H9 (cell line): ENCODE measurements around the gene CMTM7. TPM values are rescaled to one million over a fixed set of nuclear protein-coding genes. Genes with fewer than 3 reads are reported as not detected.

Experiments
- DNase-seq: peaks from one replicate; pipeline ENCODE4 v3.0.0-alpha.2; 2017
- H2AFZ ChIP-seq: one replicate; pipeline ENCODE4 v1.6.1; 2013; ENCODE audit warnings: mild to moderate bottlenecking, low read length, control low read depth, moderate library complexity
- H2AK5ac ChIP-seq: 2 replicates; pipeline ENCODE4 v1.6.1; 2013; ENCODE audit warnings: low read length, control low read depth, mixed read lengths; ENCODE audit not compliant: insufficient read length
- H2BK120ac ChIP-seq: one replicate; pipeline ENCODE4 v1.6.1; 2013; ENCODE audit warnings: low read depth, mild to moderate bottlenecking, low read length, control low read depth, inconsistent platforms; ENCODE audit not compliant: poor library complexity, severe bottlenecking
- H2BK12ac ChIP-seq: 2 replicates; pipeline ENCODE4 v1.6.1; 2013; ENCODE audit warnings: low read length, control low read depth, mixed read lengths, low read depth; ENCODE audit not compliant: insufficient read length
- H2BK15ac ChIP-seq: 2 replicates; pipeline ENCODE4 v1.6.1; 2013; ENCODE audit warnings: low read depth, low read length, control low read depth
- H2BK20ac ChIP-seq: one replicate; pipeline ENCODE4 v1.6.1; 2013; ENCODE audit warnings: low read depth, mild to moderate bottlenecking, low read length, control low read depth, inconsistent platforms; ENCODE audit not compliant: poor library complexity, severe bottlenecking
- H2BK5ac ChIP-seq: 2 replicates; pipeline ENCODE4 v1.6.1; 2013; ENCODE audit warnings: low read length, control low read depth, mixed read lengths; ENCODE audit not compliant: insufficient read length
- H3K14ac ChIP-seq: 2 replicates; pipeline ENCODE4 v1.6.1; 2013; ENCODE audit warnings: low read length, control low read depth; ENCODE audit not compliant: insufficient read depth
- H3K18ac ChIP-seq: 2 replicates; pipeline ENCODE4 v1.6.1; 2013; ENCODE audit warnings: low read depth, mild to moderate bottlenecking, mixed read lengths, low read length, control low read depth; ENCODE audit not compliant: insufficient read length
- H3K23ac ChIP-seq: 2 replicates; pipeline ENCODE4 v1.6.1; 2013; ENCODE audit warnings: low read length, control low read depth, mixed read lengths, low read depth; ENCODE audit not compliant: insufficient read length
- H3K23me2 ChIP-seq: 2 replicates; pipeline ENCODE4 v1.6.1; 2013; ENCODE audit warnings: low read depth, mild to moderate bottlenecking, mixed read lengths, low read length, control low read depth; ENCODE audit not compliant: insufficient read length, poor library complexity, severe bottlenecking
- H3K27ac ChIP-seq: 2 replicates; pipeline ENCODE4 v1.5.1; 2013; ENCODE audit warnings: low read length, control low read depth, mixed read lengths, low read depth; ENCODE audit not compliant: insufficient read length
- H3K27me3 ChIP-seq: 2 replicates; pipeline ENCODE4 v1.6.1; 2013; ENCODE audit warnings: low read length, control low read depth, inconsistent platforms; ENCODE audit not compliant: insufficient read depth
- H3K4ac ChIP-seq: 2 replicates; pipeline ENCODE4 v1.6.1; 2013; ENCODE audit warnings: low read depth, mild to moderate bottlenecking, control low read depth, inconsistent platforms, low read length, moderate library complexity
- H3K4me1 ChIP-seq: 2 replicates; pipeline ENCODE4 v1.6.1; 2013; ENCODE audit warnings: low read length, control low read depth, inconsistent platforms; ENCODE audit not compliant: insufficient read depth
- H3K4me2 ChIP-seq: 2 replicates; pipeline ENCODE4 v1.6.1; 2013; ENCODE audit warnings: low read length, control low read depth, mixed read lengths; ENCODE audit not compliant: insufficient read length, insufficient read depth
- H3K56ac ChIP-seq: 2 replicates; pipeline ENCODE4 v1.6.1; 2013; ENCODE audit warnings: low read depth, mild to moderate bottlenecking, mixed read lengths, low read length, control low read depth; ENCODE audit not compliant: insufficient read length
- H3K79me1 ChIP-seq: 2 replicates; pipeline ENCODE4 v1.6.1; 2013; ENCODE audit warnings: low read depth, mild to moderate bottlenecking, moderate library complexity, low read length, control low read depth, inconsistent platforms; ENCODE audit not compliant: insufficient read depth, poor library complexity, severe bottlenecking
- H3K79me2 ChIP-seq: 2 replicates; pipeline ENCODE4 v1.6.1; 2013; ENCODE audit warnings: low read length, control low read depth, inconsistent platforms; ENCODE audit not compliant: insufficient read depth
- H3K9ac ChIP-seq: 2 replicates; pipeline ENCODE4 v1.6.1; 2013; ENCODE audit warnings: low read length, control low read depth, mixed read lengths; ENCODE audit not compliant: insufficient read length; ENCODE audit errors: extremely low read depth
- H3K9me3 ChIP-seq: one replicate; pipeline ENCODE4 v1.6.1; 2013; ENCODE audit warnings: low read depth, low read length, inconsistent platforms; ENCODE audit not compliant: control insufficient read depth
- H3T11ph ChIP-seq: one replicate; pipeline ENCODE4 v1.6.1; 2013; ENCODE audit warnings: mild to moderate bottlenecking, low read length, control low read depth, inconsistent platforms
- H4K20me1 ChIP-seq: one replicate; pipeline ENCODE4 v1.6.1; 2013; ENCODE audit not compliant: control insufficient read depth, insufficient read length, insufficient read depth
- H4K5ac ChIP-seq: 2 replicates; pipeline ENCODE4 v1.6.1; 2013; ENCODE audit warnings: low read depth, mild to moderate bottlenecking, mixed read lengths, low read length, control low read depth; ENCODE audit not compliant: insufficient read length
- H4K8ac ChIP-seq: replicated peaks from 2 replicates; pipeline ENCODE4 v1.6.1; 2013; ENCODE audit warnings: low read length, control low read depth, mixed read lengths, low read depth; ENCODE audit not compliant: insufficient read length
- H4K91ac ChIP-seq: 2 replicates; pipeline ENCODE4 v1.6.1; 2013; ENCODE audit warnings: low read depth, mild to moderate bottlenecking, moderate library complexity, mixed read lengths, low read length, control low read depth; ENCODE audit not compliant: insufficient read length
- H3K27ac Mint-ChIP-seq, 3 experiments: 2 replicates in 2 of 3; 3 replicates in 1 of 3; pipeline ENCODE4 v1.8.0; 2020 to 2021; ENCODE audit warnings: mixed read lengths in 3 of 3, mild to moderate bottlenecking in 1 of 3, moderate library complexity in 1 of 3
- H3K27me3 Mint-ChIP-seq: 2 replicates; pipeline ENCODE4 v1.8.0; 2021; ENCODE audit warnings: low read depth, mild to moderate bottlenecking, moderate library complexity, mixed read lengths
- H3K36me3 Mint-ChIP-seq, 3 experiments: 2 replicates in 2 of 3; 3 replicates in 1 of 3; pipeline ENCODE4 v1.8.0; 2020 to 2021; ENCODE audit warnings: low read depth in 3 of 3, mixed read lengths in 3 of 3; ENCODE audit not compliant: insufficient read depth in 1 of 3
- H3K4me1 Mint-ChIP-seq, 2 experiments: 2 replicates each; pipeline ENCODE4 v1.8.0; 2020; ENCODE audit warnings: mixed read lengths in 2 of 2
- H3K4me3 Mint-ChIP-seq, 2 experiments: 2 replicates in 1 of 2; 3 replicates in 1 of 2; pipeline ENCODE4 v1.8.0; 2020 to 2021; ENCODE audit warnings: mild to moderate bottlenecking in 2 of 2, mixed read lengths in 2 of 2, moderate library complexity in 1 of 2
- H3K9me3 Mint-ChIP-seq, 2 experiments: 2 replicates in 1 of 2; 3 replicates in 1 of 2; pipeline ENCODE4 v1.8.0; 2020; ENCODE audit warnings: mild to moderate bottlenecking in 2 of 2, mixed read lengths in 2 of 2, moderate library complexity in 1 of 2
- WGBS: extraction: QIAGEN DNeasy Blood & Tissue Kit; methylation state at CpG from one replicate; pipeline ENCODE4 v1.1.7; 2013; ENCODE audit warnings: missing lambda C conversion rate, low lambda C conversion rate, mixed read lengths; ENCODE audit not compliant: insufficient read length; ENCODE audit errors: extremely low coverage; 5-methylcytosine and 5-hydroxymethylcytosine counted together
- total RNA-seq: library from RNA; stranded (reverse); gene quantifications from 2 replicates; pipeline ENCODE4 v1.2.1, GENCODE V29; 2021
- TF ChIP-seq, protein P1 (sequence below): fragments of 200-600 bp; sonication (generic); conservative IDR thresholded peaks from 3 replicates; pipeline ENCODE4 v1.8.0; 2021; ENCODE audit warnings: antibody characterized with exemption, mild to moderate bottlenecking

Gene CMTM7
- total RNA-seq, 1 experiment from 2014 or later, result 23.9 TPM

DNA sequence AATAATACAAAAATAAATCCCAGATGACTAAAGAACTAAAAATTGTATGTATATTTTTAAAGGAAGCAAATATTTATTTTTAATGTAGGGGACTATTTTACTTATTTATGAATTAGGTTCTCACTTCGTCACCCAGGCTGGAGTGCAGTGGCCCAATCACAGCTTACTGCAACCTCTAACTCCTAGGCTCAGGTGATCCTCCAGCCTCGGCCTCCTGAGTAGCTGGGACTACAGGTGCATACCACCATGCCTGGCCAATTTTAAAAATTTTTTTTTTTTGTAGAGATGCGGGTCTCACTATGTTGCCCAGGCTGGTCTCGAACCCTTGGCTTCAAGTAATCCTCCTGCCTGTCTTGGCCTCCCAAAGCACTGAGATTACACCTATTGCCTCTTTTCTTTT lies 42.6 kb downstream of the CMTM7 start:
- H3K27me3 Mint-ChIP-seq, result no peaks in the 10 kb centered on the region
- Histone ChIP-seq H3K27me3 (no peaks in the 10 kb centered on the region), H2BK5ac (no peak overlapping the region), H2AFZ (no peak overlapping the region), H3K27ac (no peak overlapping the region), H3K9ac (no peak overlapping the region), H3K56ac (no peak overlapping the region), H2BK20ac (no peak overlapping the region), H2AK5ac (no peak overlapping the region), H3K4me1 (no peaks in the 10 kb centered on the region), H3K18ac (no peak overlapping the region), H3K23ac (no peak overlapping the region), H2BK12ac (no peak overlapping the region), H4K20me1 (no peaks in the 10 kb centered on the region), H3K14ac (no peak overlapping the region), H4K91ac (no peak overlapping the region), H3K23me2 (no peaks in the 10 kb centered on the region), H3K4me2 (no peak overlapping the region), H4K5ac (no peak overlapping the region), H2BK120ac (no peak overlapping the region), H3K79me2 (no peaks in the 10 kb centered on the region), H2BK15ac (no peak overlapping the region), H3K4ac (no peak overlapping the region), H3K9me3 (no peaks in the 10 kb centered on the region), H4K8ac (no peak overlapping the region), H3K79me1 (no peaks in the 10 kb centered on the region), H3T11ph (no peak overlapping the region)
- no peak overlapping the region for H3K4me3 Mint-ChIP-seq
- H3K27ac Mint-ChIP-seq, result no peak overlapping the region
- no peaks in the 10 kb centered on the region for H3K9me3 Mint-ChIP-seq
- H3K36me3 Mint-ChIP-seq, result no peaks in the 10 kb centered on the region; a peak in 1 of 7 replicates
- DNase-seq, result no peak
- TF ChIP-seq, protein P1, sequence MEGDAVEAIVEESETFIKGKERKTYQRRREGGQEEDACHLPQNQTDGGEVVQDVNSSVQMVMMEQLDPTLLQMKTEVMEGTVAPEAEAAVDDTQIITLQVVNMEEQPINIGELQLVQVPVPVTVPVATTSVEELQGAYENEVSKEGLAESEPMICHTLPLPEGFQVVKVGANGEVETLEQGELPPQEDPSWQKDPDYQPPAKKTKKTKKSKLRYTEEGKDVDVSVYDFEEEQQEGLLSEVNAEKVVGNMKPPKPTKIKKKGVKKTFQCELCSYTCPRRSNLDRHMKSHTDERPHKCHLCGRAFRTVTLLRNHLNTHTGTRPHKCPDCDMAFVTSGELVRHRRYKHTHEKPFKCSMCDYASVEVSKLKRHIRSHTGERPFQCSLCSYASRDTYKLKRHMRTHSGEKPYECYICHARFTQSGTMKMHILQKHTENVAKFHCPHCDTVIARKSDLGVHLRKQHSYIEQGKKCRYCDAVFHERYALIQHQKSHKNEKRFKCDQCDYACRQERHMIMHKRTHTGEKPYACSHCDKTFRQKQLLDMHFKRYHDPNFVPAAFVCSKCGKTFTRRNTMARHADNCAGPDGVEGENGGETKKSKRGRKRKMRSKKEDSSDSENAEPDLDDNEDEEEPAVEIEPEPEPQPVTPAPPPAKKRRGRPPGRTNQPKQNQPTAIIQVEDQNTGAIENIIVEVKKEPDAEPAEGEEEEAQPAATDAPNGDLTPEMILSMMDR, result no peak
- no CpG with 5 or more reads among the region's 4 CpGs for WGBS
- peaks cover 11 to 17% of the 10 kb centered on the region in 2 experiments for H3K4me1 Mint-ChIP-seq
